IPS-18c (cell line): ENCODE measurements around the gene YBX1.
"Not testable (repeated sequence)": the region's sequence is repeated elsewhere in the genome, so short reads cannot be mapped to it uniquely, and the experiment has no call there.

ENCODE experiments used
- H3K4me3 ChIP-seq: 2 replicates; pipeline ENCODE4 v1.7.0; 2013; ENCODE audit warnings: low read depth, mild to moderate bottlenecking, low read length, moderate library complexity; ENCODE audit not compliant: insufficient read depth
- H3K9me3 ChIP-seq: one replicate; pipeline ENCODE4 v1.6.1; 2013; ENCODE audit warnings: mild to moderate bottlenecking, low read length, moderate library complexity; ENCODE audit not compliant: control insufficient read depth, insufficient read depth

The YBX1 gene

GRCh38 chr1:42682739-42683531 lies 717 bp downstream of the YBX1 start:
- Histone ChIP-seq H3K4me3 (peak overlapping the region; percentile 82), H3K9me3 (no peaks in the 10 kb centered on the region)

DNA sequence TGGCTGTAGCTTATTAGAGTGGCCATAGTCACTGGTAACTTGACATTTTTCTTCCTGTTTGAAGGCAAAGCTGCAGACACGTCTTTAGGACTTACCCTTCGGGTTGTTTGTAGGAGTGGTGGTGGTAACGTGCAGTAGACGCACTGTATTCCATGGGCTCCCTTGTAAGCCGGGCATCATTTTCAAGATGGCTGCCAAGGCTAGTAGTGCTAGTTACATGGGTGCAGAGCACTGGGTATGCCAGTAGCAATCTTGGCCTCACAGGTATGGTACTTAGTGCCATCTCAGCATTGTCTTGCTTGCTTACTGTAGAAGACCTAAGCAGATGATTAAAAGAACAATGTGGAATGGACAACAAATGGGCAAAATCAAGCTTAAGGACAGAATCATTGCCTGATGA lies 1.9 kb downstream of the YBX1 start:
- no peaks in the 10 kb centered on the region for H3K9me3 ChIP-seq
- peak overlapping the region; percentile 82 for H3K4me3 ChIP-seq

DNA sequence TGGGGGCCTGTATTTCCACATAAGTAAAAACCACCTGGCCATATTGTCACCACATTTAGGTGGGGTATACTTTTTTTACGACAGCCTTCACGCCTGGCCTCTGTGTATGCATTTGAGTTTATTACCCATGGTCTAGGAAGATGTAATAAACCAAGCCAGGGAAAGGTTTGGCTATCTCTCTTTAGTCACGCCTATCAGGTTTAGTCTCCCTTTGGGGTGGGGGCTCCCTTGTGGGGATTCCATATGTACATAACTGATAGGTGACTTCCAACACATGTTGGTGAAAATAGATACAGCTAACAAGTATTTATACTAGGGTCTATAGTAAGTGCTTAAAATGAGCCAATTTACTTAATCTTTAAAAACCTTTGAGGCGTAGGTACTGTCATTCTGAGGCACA lies 4.2 kb downstream of the YBX1 start:
- no peak overlapping the region; the same call in 1 of the 2 replicates for H3K4me3 ChIP-seq
- no peaks in the 10 kb centered on the region for H3K9me3 ChIP-seq

DNA sequence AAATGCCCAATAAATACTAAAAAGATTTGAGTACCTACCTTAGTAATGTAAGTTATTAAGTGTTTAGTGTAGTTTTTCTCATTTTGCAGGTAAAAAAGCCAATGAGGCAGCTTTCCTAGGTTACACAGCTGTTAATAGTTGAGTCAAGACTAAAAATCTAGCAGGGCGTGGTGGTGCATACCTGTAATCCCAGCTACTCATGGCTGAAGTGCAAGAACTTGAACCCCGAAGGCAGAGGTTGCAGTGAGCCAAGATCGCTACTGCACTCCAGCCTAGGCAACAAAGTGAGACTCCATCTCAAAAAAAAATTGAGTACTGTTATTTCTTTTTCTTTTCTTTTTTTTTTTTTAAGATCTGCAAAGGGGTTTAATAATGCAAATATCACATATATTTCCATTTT lies 7.7 kb downstream of the YBX1 start:
- H3K4me3 ChIP-seq = no peak overlapping the region
- no peaks in the 10 kb centered on the region for H3K9me3 ChIP-seq

DNA sequence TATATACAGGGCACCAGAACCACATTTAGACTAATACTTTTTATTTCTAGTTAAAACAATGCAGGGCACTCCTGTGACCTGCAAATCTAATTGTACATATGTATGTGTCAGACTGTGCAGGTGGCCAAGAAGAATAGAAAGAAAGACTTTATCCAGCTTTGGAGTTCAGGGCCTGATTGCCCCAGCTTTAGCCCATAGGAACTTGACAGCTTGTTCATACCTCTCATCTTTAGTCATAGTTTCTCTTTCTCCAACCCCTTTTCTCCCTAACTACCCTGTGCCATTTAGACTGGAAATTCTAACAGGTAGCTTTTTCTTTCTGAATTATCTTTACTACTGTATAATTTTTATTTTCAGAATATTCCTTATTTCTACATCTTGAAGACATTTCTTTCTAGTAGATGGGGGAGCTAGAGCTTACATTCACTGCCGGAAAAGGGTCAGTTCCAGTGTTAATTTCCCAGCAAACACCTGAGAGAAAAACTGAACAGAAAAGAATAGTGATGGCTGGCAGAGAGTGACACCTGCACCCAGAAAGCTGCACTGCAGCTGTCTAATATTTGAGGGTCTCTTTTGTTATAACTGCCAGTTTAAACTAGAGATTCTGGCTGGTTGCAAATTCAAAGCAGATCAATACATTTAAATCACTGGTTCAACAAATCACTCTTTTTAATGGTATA lies 8.4 kb downstream of the YBX1 start:
- H3K4me3 ChIP-seq = no peak overlapping the region
- H3K9me3 ChIP-seq = no peaks in the 10 kb centered on the region

DNA sequence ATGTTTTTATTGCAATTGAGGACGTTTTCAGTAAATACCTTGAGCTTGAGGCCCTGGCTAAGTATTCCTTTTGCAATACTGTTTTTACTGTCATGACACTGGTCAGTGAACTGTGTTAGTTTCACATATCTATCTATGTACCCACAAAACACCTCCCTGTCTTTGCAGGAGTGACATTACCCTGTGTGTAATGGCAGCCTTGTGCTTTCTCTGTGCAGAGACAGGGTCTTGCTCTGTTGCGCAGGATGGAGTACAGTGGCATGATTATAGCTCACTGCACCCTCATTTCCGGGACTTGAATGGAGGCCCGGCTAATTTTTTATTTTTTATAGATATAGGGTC lies 8.9 kb downstream of the YBX1 start:
- H3K4me3 ChIP-seq = no peak overlapping the region
- no peaks in the 10 kb centered on the region for H3K9me3 ChIP-seq

GRCh38 chr1:42692461-42692860 lies 10.2 kb downstream of the YBX1 start:
- Histone ChIP-seq H3K4me3 (no peak overlapping the region), H3K9me3 (no peaks in the 10 kb centered on the region)

DNA sequence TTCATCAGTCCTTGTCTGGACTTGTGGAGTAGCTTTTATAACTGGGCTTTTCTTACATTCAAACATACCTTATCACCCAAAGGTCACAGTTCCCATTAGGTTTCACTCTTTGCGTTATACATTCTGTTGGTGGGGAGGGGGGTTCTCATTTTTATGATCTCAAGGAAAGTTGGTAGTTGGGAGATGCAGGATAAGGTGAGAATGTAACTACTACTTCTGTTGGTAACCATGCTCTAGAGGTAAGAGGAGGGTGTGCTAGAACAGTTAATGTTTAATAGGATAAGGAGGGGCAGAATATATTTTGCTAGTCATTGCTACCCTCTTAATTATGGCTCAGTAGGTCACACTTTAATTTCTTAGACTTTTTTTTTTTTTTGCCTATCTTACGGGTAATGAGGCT lies 10.7 kb downstream of the YBX1 start:
- Histone ChIP-seq H3K4me3 (no peak overlapping the region), H3K9me3 (no peaks in the 10 kb centered on the region)

DNA sequence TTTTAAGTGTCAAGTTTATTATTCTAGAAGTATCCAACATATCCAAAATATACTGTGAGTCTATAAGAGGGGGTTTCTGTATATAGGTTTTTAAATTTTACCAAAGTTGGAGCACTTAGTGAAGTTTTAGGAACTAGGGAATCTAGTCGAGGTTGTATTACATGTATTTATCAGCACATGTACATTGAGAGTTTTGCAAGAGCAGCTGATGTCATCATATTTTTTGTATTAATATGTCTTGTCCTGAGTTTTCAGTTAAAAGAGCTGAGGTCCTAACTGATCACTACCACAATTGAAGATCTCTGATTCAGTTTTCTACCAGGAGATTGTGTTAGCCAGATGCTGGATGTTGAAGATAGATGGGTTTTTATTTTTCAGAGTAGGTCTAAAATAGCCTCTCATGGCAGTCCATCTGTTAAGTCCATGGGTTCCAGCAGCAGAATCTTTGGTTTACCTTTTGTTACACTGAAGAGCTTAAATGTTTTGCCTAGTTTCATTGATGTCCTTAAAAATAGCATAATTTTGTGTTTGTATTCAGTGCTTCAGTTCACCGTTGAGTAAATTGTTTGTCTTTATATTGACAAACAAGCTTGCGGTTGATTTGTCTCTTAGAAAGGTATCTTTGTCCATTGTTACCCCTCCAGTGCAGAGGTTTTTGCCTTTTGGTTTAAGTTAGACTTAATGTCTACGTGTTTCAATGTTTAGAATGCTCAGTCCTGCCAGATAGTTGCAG lies 16.0 kb downstream of the YBX1 start:
- no peak overlapping the region for H3K4me3 ChIP-seq
- no peaks in the 10 kb centered on the region for H3K9me3 ChIP-seq

- Histone ChIP-seq H3K4me3 (no peak overlapping the region), H3K9me3 (no peaks in the 10 kb centered on the region)
Measured at GRCh38 chr1:42700006-42700405, 17.8 kb downstream of the YBX1 start.

- H3K4me3 ChIP-seq = no peak overlapping the region
- H3K9me3 ChIP-seq = no peaks in the 10 kb centered on the region
Measured at GRCh38 chr1:42703888-42704464, 21.8 kb downstream of the YBX1 start.

DNA sequence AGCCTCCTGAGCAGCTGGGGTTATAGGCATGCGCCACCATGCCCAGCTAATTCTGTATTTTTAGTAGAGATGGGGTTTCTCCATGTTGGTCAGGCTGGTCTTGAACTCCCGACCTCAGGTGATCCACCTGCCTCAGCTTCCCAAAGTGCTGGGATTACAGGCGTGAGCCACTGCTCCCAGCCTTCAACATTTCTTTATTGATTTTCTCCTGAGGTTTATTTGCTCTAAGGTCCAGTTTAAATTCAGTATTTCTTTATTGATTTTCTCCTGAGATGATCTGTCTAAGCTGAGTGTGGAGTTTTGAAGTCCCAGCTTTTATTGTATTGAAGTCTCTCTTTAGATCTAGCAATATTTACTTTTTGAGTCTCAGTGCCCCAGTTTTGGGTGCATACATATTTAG lies 30.6 kb downstream of the YBX1 start:
- not testable (repeated sequence) for H3K4me3 ChIP-seq, H3K9me3 ChIP-seq

- H3K9me3 ChIP-seq = no peaks in the 10 kb centered on the region
- no peak overlapping the region for H3K4me3 ChIP-seq
Measured at GRCh38 chr1:42713293-42713692, 31.1 kb downstream of the YBX1 start.

DNA sequence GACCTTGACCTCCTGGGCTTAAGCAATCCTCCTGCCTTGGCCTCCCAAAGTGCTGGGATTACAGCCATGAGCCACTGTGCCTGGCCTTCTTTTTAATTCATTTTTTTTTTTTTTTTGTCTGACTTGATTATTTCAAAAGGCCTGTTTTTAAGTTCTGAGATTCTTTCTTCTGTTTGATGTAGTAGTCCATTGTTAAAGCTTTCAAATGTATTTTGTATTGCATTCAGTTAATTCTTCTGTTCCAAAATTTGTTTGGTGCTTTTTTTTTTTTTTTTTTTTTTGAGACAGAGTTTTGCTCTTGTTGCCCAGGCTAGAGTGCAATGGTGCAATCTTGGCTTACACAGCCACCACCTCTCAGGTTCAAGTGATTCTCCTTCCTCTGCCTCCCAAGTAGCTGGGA lies 32.2 kb downstream of the YBX1 start:
- H3K9me3 ChIP-seq, H3K4me3 ChIP-seq: not testable (repeated sequence)

GRCh38 chr1:42720868-42721267 lies 38.6 kb downstream of the YBX1 start:
- Histone ChIP-seq H3K4me3 (no peak overlapping the region), H3K9me3 (no peaks in the 10 kb centered on the region)

GRCh38 chr1:42721926-42722325 lies 39.7 kb downstream of the YBX1 start:
- no peaks in the 10 kb centered on the region for H3K9me3 ChIP-seq
- no peak overlapping the region for H3K4me3 ChIP-seq

DNA sequence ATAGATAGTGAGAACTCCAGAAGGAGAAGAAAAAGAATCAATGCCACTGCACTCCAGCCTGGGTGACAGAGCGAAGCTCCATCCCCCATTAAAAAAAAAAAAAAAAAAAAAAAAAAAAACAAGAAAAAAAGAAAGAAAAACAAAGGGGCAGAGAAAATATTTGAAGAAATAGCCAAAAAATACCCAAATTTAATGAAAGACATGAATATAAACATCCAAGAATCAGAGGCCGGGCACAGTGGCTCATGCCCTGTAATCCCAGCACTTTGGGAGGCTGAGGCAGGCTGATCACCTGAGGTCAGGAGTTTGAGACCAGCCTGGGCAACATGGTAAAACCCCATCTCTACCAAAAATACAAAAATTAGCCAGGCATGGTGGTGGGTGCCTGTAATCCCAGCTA lies 40.2 kb downstream of the YBX1 start:
- not testable (repeated sequence) for H3K4me3 ChIP-seq, H3K9me3 ChIP-seq

GRCh38 chr1:42723511-42723910 lies 41.3 kb downstream of the YBX1 start:
- H3K9me3 ChIP-seq = no peaks in the 10 kb centered on the region
- no peak overlapping the region for H3K4me3 ChIP-seq
